HG03039 (cell line): Measurements from ENCODE around the gene HSPA1B.
A peak's percentile ranks its signal among the peaks of the same experiment; 100 is the strongest.
"Not testable (repeated sequence)": the region's sequence is repeated elsewhere in the genome, so short reads cannot be mapped to it uniquely, and the experiment has no call there.

ENCODE experiments used
- ATAC-seq: cut with Tn5 transposase; IDR thresholded peaks from one replicate; pipeline ENCODE4 v1.9.1; 2021; ENCODE audit warnings: mild to moderate bottlenecking, moderate library complexity; ENCODE audit not compliant: unreplicated experiment

The HSPA1B gene

GRCh38 chr6:31851980-31852718 lies 24.6 kb downstream of the HSPA1B start:
- ATAC-seq = not testable (repeated sequence)

GRCh38 chr6:31857774-31858173 lies 30.2 kb downstream of the HSPA1B start:
- not testable (repeated sequence) for ATAC-seq

- ATAC-seq = no peak
Measured at GRCh38 chr6:31858707-31859106, 31.2 kb downstream of the HSPA1B start.

GRCh38 chr6:31859923-31860322 lies 32.4 kb downstream of the HSPA1B start:
- ATAC-seq = no peak

GRCh38 chr6:31860349-31860748 lies 32.8 kb downstream of the HSPA1B start:
- ATAC-seq = no peak

- ATAC-seq = no peak
Measured at GRCh38 chr6:31861150-31861549, 33.6 kb downstream of the HSPA1B start.

GRCh38 chr6:31861919-31862343 lies 34.4 kb downstream of the HSPA1B start:
- ATAC-seq = no peak

GRCh38 chr6:31862344-31863235 lies 35.1 kb downstream of the HSPA1B start, which contains the start of gene NEU1:
Gene NEU1, minus strand, starts transcription at chr6:31862821. Its CDS starts 45 bp downstream, at chr6:31862776.
- peak; percentile 82 for ATAC-seq

GRCh38 chr6:31864123-31864562 lies 36.6 kb downstream of the HSPA1B start:
- ATAC-seq = not testable (repeated sequence)

- ATAC-seq = no peak
Measured at GRCh38 chr6:31864818-31865204, 37.3 kb downstream of the HSPA1B start.

- no peak for ATAC-seq
Measured at GRCh38 chr6:31865205-31866118, 37.9 kb downstream of the HSPA1B start.

- ATAC-seq = not testable (repeated sequence)
Measured at GRCh38 chr6:31868658-31868971, 41.1 kb downstream of the HSPA1B start.

GRCh38 chr6:31869343-31869742 lies 41.8 kb downstream of the HSPA1B start:
- no peak for ATAC-seq

GRCh38 chr6:31870385-31870921 lies 42.9 kb downstream of the HSPA1B start:
- no peak for ATAC-seq

GRCh38 chr6:31871046-31871659 lies 43.6 kb downstream of the HSPA1B start:
- no peak for ATAC-seq

- ATAC-seq = no peak
Measured at GRCh38 chr6:31874084-31874670, 46.6 kb downstream of the HSPA1B start.

GRCh38 chr6:31874836-31875572 lies 47.5 kb downstream of the HSPA1B start:
- no peak for ATAC-seq

- no peak for ATAC-seq
Measured at GRCh38 chr6:31875877-31876276, 48.3 kb downstream of the HSPA1B start.

GRCh38 chr6:31876357-31876756 lies 48.8 kb downstream of the HSPA1B start:
- no peak for ATAC-seq
